ENCODE results near the gene APPBP2. TPM values are rescaled to one million over a fixed set of nuclear protein-coding genes. Genes with fewer than 3 reads are reported as not detected.

The APPBP2 gene
- total RNA-seq, 120 experiments from 2014 or later = 44.7 to 85.8 (median 66.2) TPM

Other genes starting within 250 kb of the APPBP2 start
- 100 to 1,000 TPM in 84 of 120 experiments, 10 to 100 TPM in 36; 74.4 to 158 (median 108) TPM for gene USP32, start 134.1 kb downstream of the APPBP2 start, total RNA-seq
- gene CHCT1, start 103.8 kb downstream of the APPBP2 start, total RNA-seq = under 1 TPM in 2 of 120 experiments, not detected in 118; 0.64 to 0.85 TPM
- gene PPM1D, start 74.0 kb upstream of the APPBP2 start, total RNA-seq = 10 to 100 TPM in 113 of 120 experiments, 1 to 10 TPM in 7; 8.6 to 20.9 (median 13.7) TPM
- 10 to 100 TPM; 51.5 to 99.8 (median 76.7) TPM for gene BCAS3, start 151.6 kb upstream of the APPBP2 start, total RNA-seq